OCI-LY7 (cell line): ENCODE data around the gene EMP1.

Experiments
- CTCF ChIP-seq: fragments of 200-600 bp; sonication (generic); conservative IDR thresholded peaks from 2 replicates; pipeline ENCODE4 v1.5.1; 2014; ENCODE audit warnings: mild to moderate bottlenecking, antibody characterized with exemption, low read length, moderate library complexity, mixed read lengths
- EZH2phosphoT487 ChIP-seq: fragments of 200-600 bp; sonication (generic); IDR thresholded peaks from 2 replicates; pipeline ENCODE4 v1.6.1; 2018; ENCODE audit warnings: low read depth, borderline replicate concordance, mild to moderate bottlenecking, mixed run types, antibody characterized with exemption, low read length, moderate library complexity, mixed read lengths

DNA sequence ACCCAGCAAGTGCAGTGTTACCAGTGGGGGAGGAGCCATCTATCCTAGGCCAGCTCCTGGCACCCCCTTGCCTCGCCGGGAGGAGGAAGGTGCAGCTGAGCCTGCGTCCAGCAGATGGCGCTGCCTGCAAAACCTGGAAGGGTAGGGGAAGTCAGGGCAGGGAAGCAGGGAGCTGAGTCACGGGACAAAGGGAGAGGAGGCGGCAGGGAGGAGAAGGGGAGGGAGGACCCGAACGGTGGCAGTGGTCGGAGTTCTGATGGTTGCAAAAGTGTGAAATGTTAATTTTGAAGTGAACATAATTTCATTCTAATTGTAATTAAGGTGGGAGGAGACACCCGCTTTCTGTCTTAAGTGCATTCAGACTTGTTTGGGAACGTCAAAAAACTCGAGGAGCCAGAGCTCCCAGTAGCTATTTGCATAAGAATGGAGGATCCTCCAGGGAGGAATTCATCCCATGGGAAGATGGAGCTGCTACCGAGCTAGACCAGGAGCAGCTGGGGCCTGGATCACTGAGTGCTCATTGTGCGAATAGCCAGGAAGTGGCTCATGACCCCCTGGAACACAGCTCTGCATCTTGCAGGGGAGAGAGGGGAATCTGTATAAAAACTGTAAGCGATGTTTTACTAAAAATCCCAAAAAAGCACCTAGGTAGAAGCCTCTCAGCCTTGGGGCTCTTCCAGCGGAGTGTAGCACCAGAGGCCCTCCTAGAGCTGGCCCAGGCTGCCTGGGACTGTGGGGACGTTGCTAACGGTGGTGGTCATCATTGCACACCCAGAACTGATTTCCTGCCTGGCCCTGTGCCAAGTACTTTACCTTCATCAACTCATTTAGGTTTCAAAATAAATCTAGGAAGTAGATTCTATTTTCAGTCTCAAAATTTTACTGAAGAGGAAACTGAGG is 59.5 kb downstream of the EMP1 start:
- peak; percentile 93 for TF ChIP-seq CTCF
- TF ChIP-seq EZH2phosphoT487: no peak
